Thymus (tissue), 2 donors: ENCODE measurements around the gene EMC6. TPM values are rescaled to one million over a fixed set of nuclear protein-coding genes. Genes with fewer than 3 reads are reported as not detected.

Source experiments
- polyA plus RNA-seq: library from polyadenylated mRNA; stranded (reverse); fragments of 200-250 nt; gene quantifications from one replicate; pipeline ENCODE4 v1.2.3, GENCODE V29; 2013
- total RNA-seq: library from RNA; stranded (reverse); fragments of 120-200 nt; gene quantifications from one replicate; pipeline ENCODE4 v1.2.4, GENCODE V29; 2013
- donor health status: healthy.

The EMC6 gene
- total and polyA plus RNA-seq, 2 donors: 18.3 to 68.7 TPM

Other genes with a start within 250 kb of the EMC6 start
- gene OR1E2, start 235.0 kb upstream of the EMC6 start, total RNA-seq: not detected
- 0.05 TPM for gene OR1E2, start 235.0 kb upstream of the EMC6 start, polyA plus RNA-seq
- 0.33 TPM for gene SPATA22, start 197.0 kb upstream of the EMC6 start, total RNA-seq
- gene SPATA22, start 197.0 kb upstream of the EMC6 start, polyA plus RNA-seq: 0.46 TPM
- gene ASPA, start 192.8 kb upstream of the EMC6 start, total RNA-seq: 0.57 TPM
- gene ASPA, start 192.8 kb upstream of the EMC6 start, polyA plus RNA-seq: 0.18 TPM
- gene TRPV3, start 111.0 kb upstream of the EMC6 start, total RNA-seq: 0.38 TPM
- 0.98 TPM for gene TRPV3, start 111.0 kb upstream of the EMC6 start, polyA plus RNA-seq
- 1.3 TPM for gene TRPV1, start 59.4 kb upstream of the EMC6 start, total RNA-seq
- 4.9 TPM for gene TRPV1, start 59.4 kb upstream of the EMC6 start, polyA plus RNA-seq
- gene SHPK, start 32.6 kb upstream of the EMC6 start, total RNA-seq: 6.8 TPM
- 4.4 TPM for gene SHPK, start 32.6 kb upstream of the EMC6 start, polyA plus RNA-seq
- 7.3 TPM for gene CTNS, start 32.1 kb upstream of the EMC6 start, total RNA-seq
- gene CTNS, start 32.1 kb upstream of the EMC6 start, polyA plus RNA-seq: 8.8 TPM
- gene TAX1BP3, start 234 bp upstream of the EMC6 start, total RNA-seq: 115 TPM
- gene TAX1BP3, start 234 bp upstream of the EMC6 start, polyA plus RNA-seq: 73.2 TPM
- gene P2RX5, start 27.3 kb downstream of the EMC6 start, total RNA-seq: 122 TPM
- 108 TPM for gene P2RX5, start 27.3 kb downstream of the EMC6 start, polyA plus RNA-seq
- gene HASPIN, start 55.1 kb downstream of the EMC6 start, total RNA-seq: 9.1 TPM
- gene HASPIN, start 55.1 kb downstream of the EMC6 start, polyA plus RNA-seq: 2.3 TPM
- gene ITGAE, start 132.4 kb downstream of the EMC6 start, total RNA-seq: 129 TPM
- gene ITGAE, start 132.4 kb downstream of the EMC6 start, polyA plus RNA-seq: 170 TPM
- gene NCBP3, start 177.4 kb downstream of the EMC6 start, total RNA-seq: 26.7 TPM
- 46.1 TPM for gene NCBP3, start 177.4 kb downstream of the EMC6 start, polyA plus RNA-seq
- gene CAMKK1, start 224.2 kb downstream of the EMC6 start, total RNA-seq: 4.9 TPM
- gene CAMKK1, start 224.2 kb downstream of the EMC6 start, polyA plus RNA-seq: 10.8 TPM
- gene P2RX1, start 247.7 kb downstream of the EMC6 start, total RNA-seq: 3.6 TPM
- gene P2RX1, start 247.7 kb downstream of the EMC6 start, polyA plus RNA-seq: 6.0 TPM